Smooth muscle cell (in vitro differentiated cells): ENCODE measurements around the gene C14orf132. TPM values are rescaled to one million over a fixed set of nuclear protein-coding genes. Genes with fewer than 3 reads are reported as not detected.

Source experiments
- DNase-seq: peaks from one replicate; lab custom pipeline; 2025; ENCODE audit not compliant: unreplicated experiment; lab: John Stamatoyannopoulos, UW
- H2AFZ ChIP-seq: fragments of 200-600 bp; sonication (generic); 2 replicates; pipeline ENCODE4 v1.6.0; 2016; ENCODE audit warnings: antibody characterized with exemption, low read depth, mild to moderate bottlenecking
- H3F3A ChIP-seq: fragments of 200-600 bp; sonication (generic); 2 replicates; pipeline ENCODE4 v1.6.0; 2017; ENCODE audit warnings: antibody characterized with exemption, low read depth
- H3K27ac ChIP-seq: fragments of 200-600 bp; sonication (generic); 2 replicates; pipeline ENCODE4 v1.5.1; 2016; ENCODE audit warnings: low read depth, mild to moderate bottlenecking
- H3K27me3 ChIP-seq: fragments of 200-600 bp; sonication (generic); 2 replicates; pipeline ENCODE4 v1.6.1; 2016; ENCODE audit warnings: low read depth, mild to moderate bottlenecking
- H3K36me3 ChIP-seq: fragments of 200-600 bp; sonication (generic); 2 replicates; pipeline ENCODE4 v1.5.1; 2016; ENCODE audit warnings: low read depth
- H3K4me1 ChIP-seq: fragments of 200-600 bp; sonication (generic); 2 replicates; pipeline ENCODE4 v1.5.1; 2016; ENCODE audit warnings: low read depth
- H3K4me2 ChIP-seq: fragments of 200-600 bp; sonication (generic); 2 replicates; pipeline ENCODE4 v1.6.0; 2016; ENCODE audit warnings: mild to moderate bottlenecking
- H3K4me3 ChIP-seq: fragments of 200-600 bp; sonication (generic); 2 replicates; pipeline ENCODE4 v1.5.1; 2016; ENCODE audit warnings: mild to moderate bottlenecking
- H3K79me2 ChIP-seq: fragments of 200-600 bp; sonication (generic); 2 replicates; pipeline ENCODE4 v1.6.0; 2016; ENCODE audit warnings: low read depth, mild to moderate bottlenecking
- H3K9ac ChIP-seq: fragments of 200-600 bp; sonication (generic); 2 replicates; pipeline ENCODE4 v1.6.0; 2016; ENCODE audit warnings: low read depth
- H3K9me3 ChIP-seq: fragments of 200-600 bp; sonication (generic); replicated peaks from 2 replicates; pipeline ENCODE4 v1.5.1; 2016; ENCODE audit warnings: low read depth
- H4K20me1 ChIP-seq: fragments of 200-600 bp; sonication (generic); 2 replicates; pipeline ENCODE4 v1.6.0; 2016; ENCODE audit warnings: low read depth
- CTCF ChIP-seq: fragments of 200-600 bp; sonication (generic); IDR thresholded peaks from 2 replicates; pipeline ENCODE4 v1.5.1; 2017; ENCODE audit warnings: borderline replicate concordance, mild to moderate bottlenecking, antibody characterized with exemption; ENCODE audit not compliant: insufficient read depth, poor library complexity, severe bottlenecking
- WGBS: methylation state at CpG from one replicate; pipeline ENCODE4 v1.1.7; 2016; ENCODE audit warnings: low lambda C conversion rate; 5-methylcytosine and 5-hydroxymethylcytosine counted together
- polyA plus RNA-seq: library from polyadenylated mRNA; unstranded; fragments of >200 nt; fragmentation: Nextera tagmentation; extraction: Ambion mirVana; gene quantifications from 2 replicates; pipeline ENCODE4 v1.2.1, GENCODE V29; 2016
- small RNA-seq: library from RNA; depleted of rRNA; stranded (forward); fragments of <200 nt; gene quantifications from one replicate; pipeline ENCODE3, GENCODE V24; 2014
- total RNA-seq: library from RNA; depleted of rRNA; stranded (reverse); fragments of >200 nt; gene quantifications from 2 replicates; pipeline ENCODE4 v1.2.3, GENCODE V29; 2014

C14orf132 gene
- total and polyA plus RNA-seq, 2 experiments from 2014 or later, result 35.5 to 38.0 TPM

- no peaks in the 10 kb centered on the region for H3K36me3 ChIP-seq
- no peak overlapping the region for H3K4me3 ChIP-seq
- no peak overlapping the region for H2AFZ ChIP-seq
- H3K9ac ChIP-seq, result no peak overlapping the region
- no peak for DNase-seq
- no peaks in the 10 kb centered on the region for H3K27me3 ChIP-seq
- H3K9me3 ChIP-seq, result no peaks in the 10 kb centered on the region
- H3K4me2 ChIP-seq, result no peak overlapping the region
- H3K4me1 ChIP-seq, result no peaks in the 10 kb centered on the region
- H3K27ac ChIP-seq, result no peak overlapping the region
- H3K79me2 ChIP-seq, result no peaks in the 10 kb centered on the region
- no peaks in the 10 kb centered on the region for H4K20me1 ChIP-seq
- 93% methylated on average over 1 of the region's 1 CpG for WGBS
- no peak for TF ChIP-seq CTCF
- no peaks in the 10 kb centered on the region for H3F3A ChIP-seq
Measured at GRCh38 chr14:96139169-96139568, 100.0 kb downstream of the C14orf132 start.

- H3K27ac ChIP-seq, result peak overlapping the region; percentile 30
Measured at GRCh38 chr14:96139879-96140278, 100.7 kb downstream of the C14orf132 start.

GRCh38 chr14:96140952-96141351 is 101.8 kb downstream of the C14orf132 start:
- no peak for TF ChIP-seq CTCF
- no peak overlapping the region for H3K27ac ChIP-seq
- 66% methylated on average over 5 of the region's 5 CpGs for WGBS
- H3K4me3 ChIP-seq, result no peak overlapping the region
- H3F3A ChIP-seq, result no peaks in the 10 kb centered on the region
- H4K20me1 ChIP-seq, result no peaks in the 10 kb centered on the region
- H3K4me1 ChIP-seq, result no peaks in the 10 kb centered on the region
- H3K79me2 ChIP-seq, result no peaks in the 10 kb centered on the region
- no peak overlapping the region for H3K9ac ChIP-seq
- no peak overlapping the region for H2AFZ ChIP-seq
- no peaks in the 10 kb centered on the region for H3K9me3 ChIP-seq
- DNase-seq, result no peak
- H3K27me3 ChIP-seq, result no peaks in the 10 kb centered on the region
- H3K4me2 ChIP-seq, result no peak overlapping the region
- no peaks in the 10 kb centered on the region for H3K36me3 ChIP-seq

More at GRCh38 chr14:96139879-96140278, 100.7 kb downstream of the C14orf132 start:
- no peak for TF ChIP-seq CTCF
- Histone ChIP-seq H3K4me1 (no peaks in the 10 kb centered on the region), H4K20me1 (no peaks in the 10 kb centered on the region), H3K4me3 (no peak overlapping the region), H3K27me3 (no peaks in the 10 kb centered on the region), H3F3A (no peaks in the 10 kb centered on the region), H3K4me2 (no peak overlapping the region), H3K79me2 (no peaks in the 10 kb centered on the region), H2AFZ (no peak overlapping the region), H3K9me3 (no peaks in the 10 kb centered on the region), H3K36me3 (no peaks in the 10 kb centered on the region), H3K9ac (no peak overlapping the region)
- DNase-seq, result no peak
- WGBS, result 69% methylated on average over 2 of the region's 2 CpGs

Small RNA genes lying within 50 kb of the gene (small RNA-seq; reads per million reads assigned to genes)
- not detected for gene AL137190.1

Other genes with a start within 250 kb of the C14orf132 start
- gene TUNAR, start 162.5 kb upstream of the C14orf132 start, total RNA-seq, result not detected in 2 replicates
- not detected in 2 replicates for gene TUNAR, start 162.5 kb upstream of the C14orf132 start, polyA plus RNA-seq
- 12.2 and 16.9 TPM in 2 replicates for gene BDKRB2, start 165.5 kb downstream of the C14orf132 start, total RNA-seq
- 10.4 and 16.6 TPM in 2 replicates for gene BDKRB2, start 165.5 kb downstream of the C14orf132 start, polyA plus RNA-seq
- gene BDKRB1, start 216.8 kb downstream of the C14orf132 start, total RNA-seq, result 17.5 and 28.2 TPM in 2 replicates
- gene BDKRB1, start 216.8 kb downstream of the C14orf132 start, polyA plus RNA-seq, result 29.3 and 39.6 TPM in 2 replicates